ENCODE results near the gene ZNF3.
"Not testable (repeated sequence)": the region's sequence is repeated elsewhere in the genome, so short reads cannot be mapped to it uniquely, and the experiment has no call there.

The ZNF3 gene
- total RNA-seq = 41.1 to 63.6 (median 57.7) reads per million in 9 experiments

- ATAC-seq (replicated peaks) = peak; percentile 79
- no peaks in the 10 kb centered on the region for H3K27me3 Mint-ChIP-seq
Observed at GRCh38 chr7:100081535-100082102, at the start of gene ZNF3. Gene ZNF3, minus strand, starts transcription at chr7:100081723. Its CDS starts 4,366 bp downstream, at chr7:100077357.

GRCh38 chr7:100130608-100131453 is 49.3 kb upstream of the ZNF3 start:
- Mint-ChIP-seq H3K4me1 (ENCODE audit: low read depth in 2 of 2) (peaks cover 13 to 19% of the 10 kb centered on the region in 2 donors), H3K27ac (peak overlapping the region in 1 of 2 donors; percentile 84), H3K4me3 (peak overlapping the region in 1 of 2 donors; percentile 24), H3K36me3 (ENCODE audit: insufficient read depth) (peaks cover 21% of the 10 kb centered on the region), H3K9me3 (no peaks in the 10 kb centered on the region), H3K27me3 (peaks cover 0 to 4% of the 10 kb centered on the region in 2 donors)
- no peak for ATAC-seq (replicated peaks)
- peak; percentile 87 to 90 (median 88) for DNase-seq

More at GRCh38 chr7:100081535-100082102, at the start of gene ZNF3:
- Mint-ChIP-seq H3K4me3 (peak within 1 kb of the TSS; percentile 87 to 91), H3K27ac (peak within 1 kb of the TSS; percentile 57 to 95), H3K4me1 (ENCODE audit: low read depth in 2 of 2) (peaks cover 25 to 34% of the 10 kb centered on the region in 2 donors), H3K36me3 (ENCODE audit: insufficient read depth) (peaks cover 39% of the 10 kb centered on the region), H3K9me3 (no peaks in the 10 kb centered on the region)
- DNase-seq = peak; percentile 96 to 97 (median 97)

GRCh38 chr7:100130220-100130607 is 48.7 kb upstream of the ZNF3 start:
- H3K4me1 Mint-ChIP-seq (ENCODE audit: low read depth in 2 of 2) = peaks cover 17 to 22% of the 10 kb centered on the region in 2 donors
- H3K27ac Mint-ChIP-seq; DNase-seq; ATAC-seq (replicated peaks); H3K9me3 Mint-ChIP-seq; H3K27me3 Mint-ChIP-seq; H3K4me3 Mint-ChIP-seq: not testable (repeated sequence)
- H3K36me3 Mint-ChIP-seq (ENCODE audit: insufficient read depth) = peaks cover 20% of the 10 kb centered on the region

GRCh38 chr7:100128637-100128963 is 47.1 kb upstream of the ZNF3 start:
- Mint-ChIP-seq H3K27ac (peak overlapping the region in 1 of 2 donors; percentile 54), H3K9me3 (no peaks in the 10 kb centered on the region), H3K36me3 (ENCODE audit: insufficient read depth) (peaks cover 23% of the 10 kb centered on the region), H3K27me3 (no peaks in the 10 kb centered on the region), H3K4me1 (ENCODE audit: low read depth in 2 of 2) (peaks cover 22 to 24% of the 10 kb centered on the region in 2 donors), H3K4me3 (peak overlapping the region; percentile 96 to 99)
- ATAC-seq (replicated peaks) (no peak), DNase-seq (no peak)

GRCh38 chr7:100127866-100128636 is 46.5 kb upstream of the ZNF3 start:
- no peaks in the 10 kb centered on the region for H3K27me3 Mint-ChIP-seq
- H3K36me3 Mint-ChIP-seq (ENCODE audit: insufficient read depth) = peaks cover 28% of the 10 kb centered on the region
- DNase-seq (peak in 1 of 3 experiments; percentile 10), ATAC-seq (replicated peaks) (no peak)
- H3K27ac Mint-ChIP-seq = peak overlapping the region; percentile 26 to 54
- peak overlapping the region; percentile 96 to 99 for H3K4me3 Mint-ChIP-seq
- H3K9me3 Mint-ChIP-seq = no peaks in the 10 kb centered on the region
- H3K4me1 Mint-ChIP-seq (ENCODE audit: low read depth in 2 of 2) = peaks cover 22 to 24% of the 10 kb centered on the region in 2 donors

- ATAC-seq (replicated peaks) (peak; percentile 81), DNase-seq (peak; percentile 91 to 95 (median 92))
- Mint-ChIP-seq H3K4me3 (peak within 1 kb of the TSS; percentile 96 to 99), H3K36me3 (ENCODE audit: insufficient read depth) (peaks cover 30% of the 10 kb centered on the region), H3K9me3 (no peaks in the 10 kb centered on the region), H3K27ac (peak within 1 kb of the TSS; percentile 98 to 100), H3K27me3 (no peaks in the 10 kb centered on the region), H3K4me1 (ENCODE audit: low read depth in 2 of 2) (peaks cover 17 to 21% of the 10 kb centered on the region in 2 donors)
Observed at GRCh38 chr7:100126931-100127865, 45.7 kb upstream of the ZNF3 start, which contains the start of gene MBLAC1. Gene MBLAC1, plus strand, starts transcription at chr7:100126967. Its CDS starts 429 bp downstream, at chr7:100127396.

GRCh38 chr7:100126239-100126930 is 44.9 kb upstream of the ZNF3 start:
- H3K9me3 Mint-ChIP-seq = no peaks in the 10 kb centered on the region
- peaks cover 14 to 21% of the 10 kb centered on the region in 2 donors for H3K4me1 Mint-ChIP-seq (ENCODE audit: low read depth in 2 of 2)
- no peaks in the 10 kb centered on the region for H3K27me3 Mint-ChIP-seq
- ATAC-seq (replicated peaks) = no peak
- H3K4me3 Mint-ChIP-seq = peak overlapping the region; percentile 96 to 99
- no peak for DNase-seq
- peak overlapping the region; percentile 98 to 100 for H3K27ac Mint-ChIP-seq
- H3K36me3 Mint-ChIP-seq (ENCODE audit: insufficient read depth) = peaks cover 30% of the 10 kb centered on the region

- Mint-ChIP-seq H3K4me1 (ENCODE audit: low read depth in 2 of 2) (peaks cover 26 to 28% of the 10 kb centered on the region in 2 donors), H3K9me3 (no peaks in the 10 kb centered on the region), H3K27ac (peak overlapping the region; percentile 75 to 98), H3K27me3 (no peaks in the 10 kb centered on the region), H3K36me3 (ENCODE audit: insufficient read depth) (peaks cover 39% of the 10 kb centered on the region), H3K4me3 (peak overlapping the region in 1 of 2 donors; percentile 52)
- DNase-seq (no peak), ATAC-seq (replicated peaks) (no peak)
Observed at GRCh38 chr7:100124301-100125230, 43.0 kb upstream of the ZNF3 start.

GRCh38 chr7:100122568-100122967 is 41.0 kb upstream of the ZNF3 start:
- no peaks in the 10 kb centered on the region for H3K27me3 Mint-ChIP-seq
- peaks cover 47% of the 10 kb centered on the region for H3K36me3 Mint-ChIP-seq (ENCODE audit: insufficient read depth)
- no peak overlapping the region for H3K4me3 Mint-ChIP-seq
- peak overlapping the region in 1 of 2 donors; percentile 35 for H3K27ac Mint-ChIP-seq
- H3K4me1 Mint-ChIP-seq (ENCODE audit: low read depth in 2 of 2) = peaks cover 33 to 34% of the 10 kb centered on the region in 2 donors
- no peaks in the 10 kb centered on the region for H3K9me3 Mint-ChIP-seq
- no peak for DNase-seq
- ATAC-seq (replicated peaks) = no peak

GRCh38 chr7:100122067-100122466 is 40.5 kb upstream of the ZNF3 start:
- Mint-ChIP-seq H3K27ac (peak overlapping the region in 1 of 2 donors; percentile 35), H3K4me1 (ENCODE audit: low read depth in 2 of 2) (peaks cover 33 to 34% of the 10 kb centered on the region in 2 donors), H3K36me3 (ENCODE audit: insufficient read depth) (peaks cover 45% of the 10 kb centered on the region), H3K4me3 (no peak overlapping the region), H3K27me3 (no peaks in the 10 kb centered on the region), H3K9me3 (no peaks in the 10 kb centered on the region)
- ATAC-seq (replicated peaks) = no peak
- DNase-seq = no peak

GRCh38 chr7:100120733-100121036 is 39.2 kb upstream of the ZNF3 start:
- Mint-ChIP-seq H3K36me3 (ENCODE audit: insufficient read depth) (peaks cover 31% of the 10 kb centered on the region), H3K4me1 (ENCODE audit: low read depth in 2 of 2) (peaks cover 28 to 29% of the 10 kb centered on the region in 2 donors), H3K27me3 (no peaks in the 10 kb centered on the region), H3K27ac (peak overlapping the region; percentile 99), H3K9me3 (no peaks in the 10 kb centered on the region), H3K4me3 (peak overlapping the region; percentile 98 to 99)
- no peak for DNase-seq
- no peak for ATAC-seq (replicated peaks)

All from effector memory CD8-positive, alpha-beta T cell (primary cell).